HG02884 (cell line): ENCODE results near the gene IGSF8.

Source experiments
- ATAC-seq: cut with Tn5 transposase; IDR thresholded peaks from one replicate; pipeline ENCODE4 v1.9.1; 2021; ENCODE audit warnings: mild to moderate bottlenecking, moderate library complexity; ENCODE audit not compliant: unreplicated experiment

IGSF8 gene, protein sequence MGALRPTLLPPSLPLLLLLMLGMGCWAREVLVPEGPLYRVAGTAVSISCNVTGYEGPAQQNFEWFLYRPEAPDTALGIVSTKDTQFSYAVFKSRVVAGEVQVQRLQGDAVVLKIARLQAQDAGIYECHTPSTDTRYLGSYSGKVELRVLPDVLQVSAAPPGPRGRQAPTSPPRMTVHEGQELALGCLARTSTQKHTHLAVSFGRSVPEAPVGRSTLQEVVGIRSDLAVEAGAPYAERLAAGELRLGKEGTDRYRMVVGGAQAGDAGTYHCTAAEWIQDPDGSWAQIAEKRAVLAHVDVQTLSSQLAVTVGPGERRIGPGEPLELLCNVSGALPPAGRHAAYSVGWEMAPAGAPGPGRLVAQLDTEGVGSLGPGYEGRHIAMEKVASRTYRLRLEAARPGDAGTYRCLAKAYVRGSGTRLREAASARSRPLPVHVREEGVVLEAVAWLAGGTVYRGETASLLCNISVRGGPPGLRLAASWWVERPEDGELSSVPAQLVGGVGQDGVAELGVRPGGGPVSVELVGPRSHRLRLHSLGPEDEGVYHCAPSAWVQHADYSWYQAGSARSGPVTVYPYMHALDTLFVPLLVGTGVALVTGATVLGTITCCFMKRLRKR

DNA sequence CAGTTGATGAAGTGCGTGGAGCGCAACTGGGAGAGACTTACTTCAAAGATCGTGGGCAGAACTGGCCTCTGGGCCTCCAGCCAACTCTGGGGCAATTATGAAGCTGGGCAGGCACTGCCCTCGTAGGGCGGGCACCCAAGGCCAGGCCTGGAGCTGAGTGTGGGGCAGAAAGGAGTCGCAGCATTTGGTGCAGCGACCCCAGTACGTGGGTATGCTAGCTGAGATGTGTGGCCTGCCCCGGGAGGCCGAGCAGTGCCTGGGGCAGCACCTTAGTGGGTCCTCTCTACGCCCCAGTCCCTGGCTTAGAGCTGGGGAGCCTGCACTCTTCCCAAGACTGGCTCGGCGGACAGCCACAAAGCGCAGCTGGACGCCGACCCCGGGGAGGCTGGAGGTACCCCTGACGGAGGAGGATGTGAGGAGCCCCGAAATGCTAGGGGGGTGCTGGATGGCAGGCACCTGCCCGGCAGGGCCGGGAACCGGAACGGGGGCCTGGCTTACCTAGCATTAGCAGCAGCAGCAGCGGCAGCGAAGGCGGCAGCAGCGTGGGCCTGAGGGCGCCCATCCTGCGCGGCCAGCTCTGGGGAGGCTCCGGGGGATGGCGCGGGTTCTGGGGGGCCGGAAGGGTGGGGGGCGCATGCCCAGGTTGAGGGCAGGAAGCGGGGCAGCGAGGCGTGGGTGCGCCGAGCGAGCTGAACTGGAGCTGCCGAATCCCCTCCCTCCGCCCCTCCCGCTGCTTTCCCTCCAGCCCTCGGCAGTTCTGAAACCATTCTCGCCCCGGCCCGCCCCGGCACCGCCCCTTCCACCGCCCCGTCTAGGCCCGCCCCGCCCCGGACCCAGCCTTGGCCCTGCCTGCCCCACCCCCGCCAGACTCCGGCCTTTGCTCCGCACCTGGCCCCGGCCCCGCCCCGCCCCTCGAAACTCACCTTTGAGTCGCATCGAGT is at the start of gene IGSF8:
IGSF8 (minus strand) TSS at position 709 of the 941 bp plus-strand sequence; CDS start at position 562, 147 bp downstream.
- peak; percentile 49 for ATAC-seq

DNA sequence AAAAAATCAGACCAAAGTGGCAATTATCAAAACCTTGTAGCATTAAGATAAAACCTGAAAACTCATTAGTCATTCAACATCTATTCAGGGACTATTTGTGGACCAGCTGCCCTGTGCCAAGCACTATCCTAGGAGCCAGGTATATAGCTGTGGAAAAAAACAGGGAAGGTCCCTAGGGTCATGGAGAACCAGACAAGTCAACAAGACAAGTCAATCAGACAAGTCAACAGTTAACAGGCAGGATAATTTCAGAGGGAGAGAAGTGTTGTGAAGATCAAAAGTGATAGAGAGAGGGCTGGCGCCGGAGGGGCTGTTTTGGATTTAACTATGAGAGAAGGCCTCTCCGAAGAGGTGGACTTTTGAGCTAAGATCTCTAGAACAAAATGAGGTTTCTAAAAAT is 49.7 kb upstream of the IGSF8 start:
- no peak for ATAC-seq

GRCh38 chr1:160146107-160146506 is 47.7 kb upstream of the IGSF8 start:
- ATAC-seq = no peak

DNA sequence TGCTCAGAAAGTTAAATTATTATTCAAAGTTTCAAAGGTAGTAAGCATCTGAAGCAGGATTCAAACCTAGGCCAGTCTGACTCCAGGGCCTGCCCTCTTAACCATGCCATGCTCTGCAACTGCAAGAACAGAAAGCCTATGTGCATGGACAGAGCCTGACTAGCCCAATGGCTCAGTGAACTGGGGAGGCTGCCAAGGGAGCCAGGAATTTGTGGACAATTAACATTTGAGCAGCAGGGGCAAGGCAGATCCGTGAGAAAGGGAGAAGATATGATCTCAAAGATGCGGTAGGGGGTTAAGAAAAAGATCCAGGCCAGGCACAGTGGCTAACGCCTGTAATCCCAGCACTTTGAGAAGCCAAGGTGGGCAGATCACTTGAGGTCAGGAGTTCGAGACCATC is 46.5 kb upstream of the IGSF8 start:
- no peak for ATAC-seq

- ATAC-seq = no peak
Measured at GRCh38 chr1:160143695-160144094, 45.3 kb upstream of the IGSF8 start.

DNA sequence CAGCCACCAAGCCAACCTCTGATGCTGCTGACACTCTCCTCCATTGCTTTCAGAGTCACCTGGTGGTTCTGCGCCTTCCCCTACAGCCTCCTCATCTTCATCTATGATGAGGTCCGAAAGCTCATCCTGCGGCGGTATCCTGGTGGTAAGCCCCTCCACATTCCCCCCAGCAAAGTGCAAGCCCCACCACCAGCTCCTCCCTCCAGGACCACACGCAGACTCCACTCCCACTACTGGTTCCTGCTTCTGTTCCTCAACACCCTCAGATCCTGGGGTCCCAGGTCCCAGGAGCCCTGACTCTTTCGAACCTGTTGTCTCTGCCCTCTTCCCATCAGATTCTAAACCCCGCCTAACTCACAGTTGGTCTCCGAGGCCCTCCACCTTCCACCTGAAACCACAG is 41.4 kb upstream of the IGSF8 start:
- no peak for ATAC-seq

DNA sequence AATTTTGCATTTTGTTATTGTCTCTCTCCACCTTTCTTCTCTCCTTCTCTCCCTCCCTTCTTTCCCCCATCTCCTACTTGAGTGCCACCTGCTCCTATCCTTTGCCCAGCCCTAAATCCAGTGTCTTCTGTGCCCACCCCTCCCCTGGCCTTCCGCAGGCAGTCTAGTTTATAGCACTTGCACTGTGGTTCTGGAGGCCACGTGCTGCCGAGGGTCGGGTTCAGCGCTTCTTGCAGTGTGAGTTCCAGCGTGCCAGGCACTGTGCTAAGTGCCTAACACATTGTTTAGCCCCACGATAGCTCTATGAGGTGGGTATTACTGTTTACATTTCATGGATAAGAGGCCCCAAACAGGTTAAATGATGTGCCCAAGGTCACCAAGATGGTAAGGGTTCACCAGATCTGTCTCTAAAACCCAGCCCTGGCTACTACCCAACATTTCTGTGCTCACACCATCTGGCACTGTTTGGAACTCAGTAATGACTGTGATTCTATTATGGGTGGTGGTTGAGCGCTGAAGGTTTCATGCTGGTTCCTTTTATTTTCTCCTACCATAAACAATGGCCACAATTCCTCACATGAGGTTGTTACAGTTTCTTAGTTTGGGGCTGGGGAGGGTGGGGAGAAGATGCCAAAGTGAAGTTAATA is 38.9 kb upstream of the IGSF8 start:
- ATAC-seq = no peak

DNA sequence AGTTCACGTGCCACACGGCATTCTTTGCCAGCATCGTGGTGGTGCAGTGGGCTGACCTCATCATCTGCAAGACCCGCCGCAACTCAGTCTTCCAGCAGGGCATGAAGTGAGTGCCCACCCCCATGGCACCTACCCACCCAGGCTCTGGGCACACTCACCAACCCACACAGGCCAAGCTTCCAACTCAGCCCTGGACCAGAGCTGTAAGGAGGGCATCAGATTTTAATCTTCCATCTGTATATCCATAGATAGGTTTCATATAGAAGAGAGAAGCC is 38.4 kb upstream of the IGSF8 start:
- ATAC-seq = no peak

- ATAC-seq = no peak
Measured at GRCh38 chr1:160136121-160136925, 37.9 kb upstream of the IGSF8 start.

GRCh38 chr1:160134791-160135572 is 36.6 kb upstream of the IGSF8 start:
- no peak for ATAC-seq

DNA sequence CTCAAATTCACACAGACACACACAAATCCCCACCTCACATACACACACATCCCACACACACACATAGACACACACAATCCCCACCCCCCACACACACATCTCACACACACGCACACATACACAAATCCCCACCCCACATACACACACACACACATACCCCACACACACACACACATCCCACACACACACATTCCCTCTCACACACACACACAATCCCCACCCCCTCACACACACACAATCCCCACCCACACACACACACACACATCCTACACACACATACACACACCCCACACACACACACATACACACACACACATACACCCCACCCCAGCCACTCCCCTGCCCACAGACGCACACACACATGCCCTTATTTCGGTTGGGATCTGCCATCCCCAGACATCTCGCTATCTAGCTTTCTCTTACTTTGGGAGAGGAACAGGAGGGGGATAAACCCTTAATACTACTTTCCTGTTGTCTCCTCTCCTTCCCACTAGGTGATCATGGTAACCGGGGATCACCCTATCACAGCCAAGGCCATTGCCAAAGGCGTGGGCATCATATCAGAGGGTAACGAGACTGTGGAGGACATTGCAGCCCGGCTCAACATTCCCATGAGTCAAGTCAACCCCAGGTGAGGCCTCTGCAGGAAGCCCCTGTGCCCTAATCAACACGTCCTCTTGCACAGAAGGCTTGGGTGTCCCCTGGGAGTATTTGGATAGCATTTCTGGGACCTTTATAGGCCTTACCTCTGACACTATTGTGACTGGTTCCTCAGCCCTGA is 35.8 kb upstream of the IGSF8 start:
- no peak for ATAC-seq

DNA sequence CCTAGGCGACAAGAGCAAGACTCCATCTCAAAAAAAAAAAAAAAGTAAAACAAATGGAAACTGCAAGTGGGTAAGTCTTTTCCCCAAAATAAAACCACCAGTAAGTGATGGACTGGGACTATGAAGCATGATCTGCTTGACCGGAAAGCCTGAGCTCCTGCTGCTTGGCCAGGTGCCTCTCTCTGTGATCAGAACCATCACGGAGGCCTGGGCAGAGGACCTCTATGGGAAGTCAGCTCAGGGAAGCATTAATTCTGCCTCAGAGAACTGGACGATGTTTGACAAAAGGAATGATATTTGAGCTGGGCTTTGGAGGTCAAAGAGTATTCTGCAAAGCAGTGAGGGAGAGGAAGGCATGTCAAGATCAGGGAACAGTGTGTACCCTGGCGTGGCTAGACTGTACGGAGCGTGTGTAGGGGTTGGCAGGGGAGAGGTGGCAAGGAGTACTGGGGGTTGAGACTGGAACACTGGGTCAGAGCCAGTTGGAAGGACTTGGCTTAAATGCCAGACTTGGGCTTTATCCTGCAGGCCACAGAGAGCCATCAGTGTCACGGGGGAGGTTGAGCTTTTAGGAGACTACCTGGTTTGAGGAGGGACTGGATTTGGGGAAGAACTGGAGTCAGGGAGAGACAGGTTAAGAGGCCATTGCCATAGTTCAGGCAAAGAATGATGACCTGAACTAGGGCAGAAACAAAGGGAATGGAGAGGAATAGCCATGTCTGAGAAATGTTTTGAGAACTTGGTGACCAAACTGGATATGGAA is 33.6 kb upstream of the IGSF8 start:
- ATAC-seq = no peak

DNA sequence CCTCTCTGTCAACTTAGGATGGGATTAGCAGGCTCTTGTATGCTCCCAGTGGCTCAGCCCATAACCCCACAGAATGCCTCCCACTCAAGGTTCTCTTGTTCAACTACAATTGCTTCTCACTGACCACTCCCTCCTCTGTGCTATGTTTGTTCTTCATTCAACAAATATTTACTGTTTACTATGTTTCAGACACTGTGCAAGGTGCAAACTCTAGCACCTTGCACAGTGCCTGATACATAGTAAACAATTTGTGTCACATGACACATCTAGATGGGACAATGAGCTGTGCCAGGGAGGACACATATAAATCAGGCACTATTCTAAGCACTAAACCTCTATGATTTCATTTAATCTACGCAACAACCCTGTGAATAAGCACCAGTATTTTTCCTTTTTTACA is 32.5 kb upstream of the IGSF8 start:
- no peak for ATAC-seq

- no peak for ATAC-seq
Measured at GRCh38 chr1:160130486-160130885, 32.1 kb upstream of the IGSF8 start.

GRCh38 chr1:160129966-160130365 is 31.5 kb upstream of the IGSF8 start:
- ATAC-seq = no peak

DNA sequence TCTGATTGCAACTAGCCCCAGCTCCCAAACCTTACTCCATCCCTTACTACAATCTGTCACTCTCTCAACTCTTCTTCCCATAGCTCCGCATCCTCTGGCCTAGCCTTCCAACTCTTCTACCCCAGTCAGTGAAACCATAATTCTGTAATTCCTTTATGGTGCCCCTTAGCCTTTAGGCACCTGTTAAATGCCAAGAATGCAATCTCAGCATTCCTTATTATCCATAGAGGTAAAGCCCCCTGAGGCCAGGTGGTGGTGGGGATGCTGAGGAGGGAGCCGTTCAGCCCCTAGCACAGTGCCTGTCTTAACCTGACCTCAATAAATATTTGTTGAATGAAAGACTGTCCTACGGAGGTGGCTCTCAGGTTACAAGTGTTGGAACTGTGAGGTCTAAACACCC is 31.1 kb upstream of the IGSF8 start:
- ATAC-seq = no peak

- no peak for ATAC-seq
Measured at GRCh38 chr1:160129046-160129445, 30.6 kb upstream of the IGSF8 start.

GRCh38 chr1:160128636-160129035 is 30.2 kb upstream of the IGSF8 start:
- ATAC-seq = no peak
